ENCODE measurements around the gene HK3.

HK3 gene

DNA sequence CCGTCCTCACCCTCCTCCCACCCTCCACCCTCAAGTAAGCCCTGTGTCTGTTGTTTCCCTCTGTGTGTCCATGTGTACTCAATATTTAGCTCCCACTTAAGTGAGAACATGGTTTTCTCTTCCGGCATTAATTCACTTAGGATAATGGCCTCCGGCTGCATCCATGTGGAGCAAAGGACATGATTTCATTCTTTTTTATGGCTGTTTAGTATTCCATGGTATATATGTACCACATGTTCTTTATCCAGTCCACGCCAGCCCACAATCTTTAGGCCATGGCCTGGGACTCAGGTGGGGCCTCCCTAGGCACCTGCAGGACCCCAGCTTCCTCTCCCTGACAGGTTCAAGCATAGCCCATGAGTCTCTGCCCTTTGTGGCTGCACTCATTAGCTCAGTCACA is 65.9 kb downstream of the HK3 start:
- peaks cover 0 to 4% of the 10 kb centered on the region in 2 donors for H3K9me3 ChIP-seq (replicated peaks in 1 of 2; ENCODE audit: control insufficient read depth in 2 of 2, insufficient read depth in 1 of 2, low read depth in 1 of 2, low read length in 2 of 2)
- H3K27ac ChIP-seq (replicated peaks; ENCODE audit: low read length) = no peak overlapping the region
- peaks cover 0 to 3% of the 10 kb centered on the region in 2 donors for H3K4me1 ChIP-seq (ENCODE audit: control insufficient read depth in 2 of 2, insufficient read depth in 1 of 2, low read depth in 1 of 2, low read length in 2 of 2)
- no peak overlapping the region for H2BK12ac ChIP-seq (ENCODE audit: low read length)
- H3K4me2 ChIP-seq (ENCODE audit: insufficient read depth, low read length, poor library complexity, severe bottlenecking) = no peak overlapping the region
- peaks cover 4% of the 10 kb centered on the region for H3K79me1 ChIP-seq (ENCODE audit: low read depth, low read length)
- H4K8ac ChIP-seq (ENCODE audit: low read depth, low read length) = no peak overlapping the region
- no CpG with 5 or more reads among the region's 4 CpGs for WGBS, 2 donors (ENCODE audit: extremely low coverage in 2 of 2, insufficient read length in 2 of 2, insufficient replicate concordance in 1 of 2)
- H3K18ac ChIP-seq (ENCODE audit: low read length) = no peak overlapping the region
- no peak overlapping the region for H2AK5ac ChIP-seq (ENCODE audit: low read depth, low read length)
- H3K27me3 ChIP-seq (ENCODE audit: control insufficient read depth in 3 of 3, insufficient read depth in 3 of 3, low read depth in 1 of 3, low read length in 3 of 3) = peaks cover 0 to 20% (median 2%) of the 10 kb centered on the region in 3 experiments
- H2BK5ac ChIP-seq (ENCODE audit: low read length) = no peak overlapping the region
- no peak overlapping the region for H3K14ac ChIP-seq (ENCODE audit: low read length)
- H3K4ac ChIP-seq (ENCODE audit: low read length) = no peak overlapping the region
- no peak overlapping the region for H3K9ac ChIP-seq (ENCODE audit: low read depth, low read length, poor library complexity)
- no peak overlapping the region for H3K4me3 ChIP-seq (ENCODE audit: low read length in 2 of 2)
- no peak overlapping the region for H2AFZ ChIP-seq (ENCODE audit: low read length)
- no peak overlapping the region for H2BK15ac ChIP-seq (ENCODE audit: low read length)
- H3K23ac ChIP-seq (ENCODE audit: low read depth, low read length, poor library complexity) = no peak overlapping the region
- H3K36me3 ChIP-seq (replicated peaks in 1 of 2; ENCODE audit: control insufficient read depth in 2 of 2, insufficient read depth in 2 of 2, low read length in 2 of 2) = no peaks in the 10 kb centered on the region
- H4K91ac ChIP-seq (ENCODE audit: low read depth, low read length, poor library complexity) = no peak overlapping the region
- no peak overlapping the region for H2BK120ac ChIP-seq (ENCODE audit: low read depth, low read length)
- no peak for DNase-seq (ENCODE audit: low spot score)

DNA sequence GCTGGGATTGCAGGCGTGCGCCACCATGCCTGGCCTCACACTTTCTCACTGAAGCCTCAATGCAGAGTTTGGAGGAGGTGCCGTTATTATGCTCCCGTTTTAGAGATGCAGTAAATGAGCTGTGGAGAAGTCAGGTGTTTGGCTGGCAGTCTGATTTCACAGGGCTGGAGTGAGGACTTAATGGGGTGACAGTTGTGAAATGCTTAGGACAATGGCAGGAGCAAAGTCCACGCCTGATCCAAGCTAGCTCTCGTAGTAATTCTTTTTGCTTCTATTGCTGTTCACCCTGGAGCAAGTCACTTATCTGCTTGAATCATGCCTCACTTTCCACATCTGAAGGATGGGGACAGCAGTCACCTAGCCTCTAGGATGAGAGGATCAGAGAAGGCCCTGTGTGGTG is 67.0 kb downstream of the HK3 start:
- no peak overlapping the region for H2BK5ac ChIP-seq (ENCODE audit: low read length)
- DNase-seq (ENCODE audit: low spot score) = no peak
- no peak overlapping the region for H3K27ac ChIP-seq (replicated peaks; ENCODE audit: low read length)
- no peak overlapping the region for H3K9ac ChIP-seq (ENCODE audit: low read depth, low read length, poor library complexity)
- H3K27me3 ChIP-seq (ENCODE audit: control insufficient read depth in 3 of 3, insufficient read depth in 3 of 3, low read depth in 1 of 3, low read length in 3 of 3) = peaks cover 0 to 23% (median 2%) of the 10 kb centered on the region in 3 experiments
- no peak overlapping the region for H3K4ac ChIP-seq (ENCODE audit: low read length)
- H4K8ac ChIP-seq (ENCODE audit: low read depth, low read length) = no peak overlapping the region
- no peak overlapping the region for H4K91ac ChIP-seq (ENCODE audit: low read depth, low read length, poor library complexity)
- H3K23ac ChIP-seq (ENCODE audit: low read depth, low read length, poor library complexity) = no peak overlapping the region
- no CpG with 5 or more reads among the region's 6 CpGs for WGBS, 2 donors (ENCODE audit: extremely low coverage in 2 of 2, insufficient read length in 2 of 2, insufficient replicate concordance in 1 of 2)
- H3K4me3 ChIP-seq (ENCODE audit: low read length in 2 of 2) = no peak overlapping the region
- H2AK5ac ChIP-seq (ENCODE audit: low read depth, low read length) = no peak overlapping the region
- H3K18ac ChIP-seq (ENCODE audit: low read length) = no peak overlapping the region
- H3K79me1 ChIP-seq (ENCODE audit: low read depth, low read length) = peaks cover 4% of the 10 kb centered on the region
- no peak overlapping the region for H3K4me2 ChIP-seq (ENCODE audit: insufficient read depth, low read length, poor library complexity, severe bottlenecking)
- no peak overlapping the region for H2AFZ ChIP-seq (ENCODE audit: low read length)
- H3K4me1 ChIP-seq (ENCODE audit: control insufficient read depth in 2 of 2, insufficient read depth in 1 of 2, low read depth in 1 of 2, low read length in 2 of 2) = peaks cover 0 to 3% of the 10 kb centered on the region in 2 donors
- H2BK15ac ChIP-seq (ENCODE audit: low read length) = no peak overlapping the region
- H2BK12ac ChIP-seq (ENCODE audit: low read length) = no peak overlapping the region
- no peak overlapping the region for H3K14ac ChIP-seq (ENCODE audit: low read length)
- H3K9me3 ChIP-seq (replicated peaks in 1 of 2; ENCODE audit: control insufficient read depth in 2 of 2, insufficient read depth in 1 of 2, low read depth in 1 of 2, low read length in 2 of 2) = peaks cover 0 to 4% of the 10 kb centered on the region in 2 donors
- H3K36me3 ChIP-seq (replicated peaks in 1 of 2; ENCODE audit: control insufficient read depth in 2 of 2, insufficient read depth in 2 of 2, low read length in 2 of 2) = no peaks in the 10 kb centered on the region
- H2BK120ac ChIP-seq (ENCODE audit: low read depth, low read length) = no peak overlapping the region

DNA sequence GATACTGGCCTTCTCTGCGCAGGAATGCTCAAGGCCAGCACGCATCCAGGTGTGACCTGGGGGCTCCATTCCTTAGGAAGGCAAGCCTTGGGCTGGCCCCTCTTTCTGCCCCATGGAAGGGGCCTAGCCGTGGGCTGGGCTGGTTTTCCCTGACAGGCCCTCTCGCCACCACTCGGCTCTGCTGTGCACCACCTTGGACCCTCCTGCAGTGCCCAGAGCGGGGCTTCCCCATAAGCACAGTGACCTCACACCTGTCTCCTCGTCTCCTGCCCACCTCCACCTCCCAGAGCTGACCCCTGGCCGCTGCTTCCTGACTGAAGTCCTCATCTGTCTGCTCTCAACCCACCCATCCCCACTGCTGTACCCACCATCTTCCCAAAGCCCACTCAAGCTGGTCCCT is 67.7 kb downstream of the HK3 start:
- peak overlapping the region; percentile 74 for H2AK5ac ChIP-seq (ENCODE audit: low read depth, low read length)
- no peak overlapping the region for H3K9ac ChIP-seq (ENCODE audit: low read depth, low read length, poor library complexity)
- peak overlapping the region; percentile 15 for H3K18ac ChIP-seq (ENCODE audit: low read length)
- no peak overlapping the region for H3K14ac ChIP-seq (ENCODE audit: low read length)
- no peaks in the 10 kb centered on the region for H3K36me3 ChIP-seq (replicated peaks in 1 of 2; ENCODE audit: control insufficient read depth in 2 of 2, insufficient read depth in 2 of 2, low read length in 2 of 2)
- no peak overlapping the region for H4K91ac ChIP-seq (ENCODE audit: low read depth, low read length, poor library complexity)
- H3K4ac ChIP-seq (ENCODE audit: low read length) = no peak overlapping the region
- no peak overlapping the region for H4K8ac ChIP-seq (ENCODE audit: low read depth, low read length)
- H3K4me3 ChIP-seq (ENCODE audit: low read length in 2 of 2) = no peak overlapping the region
- H3K23ac ChIP-seq (ENCODE audit: low read depth, low read length, poor library complexity) = no peak overlapping the region
- H3K9me3 ChIP-seq (replicated peaks in 1 of 2; ENCODE audit: control insufficient read depth in 2 of 2, insufficient read depth in 1 of 2, low read depth in 1 of 2, low read length in 2 of 2) = peaks cover 0 to 4% of the 10 kb centered on the region in 2 donors
- H2BK5ac ChIP-seq (ENCODE audit: low read length) = peak overlapping the region; percentile 29
- H3K27me3 ChIP-seq (ENCODE audit: control insufficient read depth in 3 of 3, insufficient read depth in 3 of 3, low read depth in 1 of 3, low read length in 3 of 3) = peaks cover 0 to 23% (median 2%) of the 10 kb centered on the region in 3 experiments
- no peak for DNase-seq (ENCODE audit: low spot score)
- peak overlapping the region; percentile 20 for H2BK15ac ChIP-seq (ENCODE audit: low read length)
- no peak overlapping the region for H2BK12ac ChIP-seq (ENCODE audit: low read length)
- H2BK120ac ChIP-seq (ENCODE audit: low read depth, low read length) = no peak overlapping the region
- H3K4me1 ChIP-seq (ENCODE audit: control insufficient read depth in 2 of 2, insufficient read depth in 1 of 2, low read depth in 1 of 2, low read length in 2 of 2) = peaks cover 0 to 3% of the 10 kb centered on the region in 2 donors
- no peak overlapping the region for H3K4me2 ChIP-seq (ENCODE audit: insufficient read depth, low read length, poor library complexity, severe bottlenecking)
- H3K27ac ChIP-seq (replicated peaks; ENCODE audit: low read length) = no peak overlapping the region
- H2AFZ ChIP-seq (ENCODE audit: low read length) = no peak overlapping the region
- H3K79me1 ChIP-seq (ENCODE audit: low read depth, low read length) = peaks cover 4% of the 10 kb centered on the region
- WGBS, 2 donors (ENCODE audit: extremely low coverage in 2 of 2, insufficient read length in 2 of 2, insufficient replicate concordance in 1 of 2) = no CpG with 5 or more reads among the region's 8 CpGs

DNA sequence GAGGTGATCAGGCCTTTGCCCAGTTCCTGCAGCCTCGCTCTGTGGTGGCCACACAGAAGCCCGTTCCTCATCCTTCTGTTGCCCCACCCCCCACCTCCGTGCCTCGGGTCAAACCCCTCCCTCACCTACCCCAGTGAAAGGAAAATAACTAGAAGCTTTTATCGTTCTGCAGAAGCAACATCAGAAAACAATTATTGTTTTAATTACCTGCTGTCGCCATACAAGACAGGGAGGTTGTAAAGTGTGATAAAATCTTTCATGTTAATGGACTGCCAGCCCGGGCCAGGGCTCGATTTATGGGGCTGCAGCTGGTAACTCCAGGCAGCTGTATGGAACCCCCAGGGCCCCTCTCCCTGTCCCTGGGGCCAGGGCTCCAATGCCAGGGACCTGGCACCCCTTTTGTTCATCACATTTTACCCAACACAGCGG is 68.1 kb downstream of the HK3 start:
- Histone ChIP-seq H2BK120ac (ENCODE audit: low read depth, low read length) (no peak overlapping the region), H2BK5ac (ENCODE audit: low read length) (peak overlapping the region; percentile 29), H4K91ac (ENCODE audit: low read depth, low read length, poor library complexity) (no peak overlapping the region), H3K18ac (ENCODE audit: low read length) (no peak overlapping the region), H3K14ac (ENCODE audit: low read length) (peak overlapping the region; percentile 98), H3K79me1 (ENCODE audit: low read depth, low read length) (peaks cover 4% of the 10 kb centered on the region), H3K4me3 (ENCODE audit: low read length in 2 of 2) (no peak overlapping the region), H2BK15ac (ENCODE audit: low read length) (peak overlapping the region; percentile 20), H3K27ac (replicated peaks; ENCODE audit: low read length) (no peak overlapping the region), H3K23ac (ENCODE audit: low read depth, low read length, poor library complexity) (no peak overlapping the region), H3K4me1 (ENCODE audit: control insufficient read depth in 2 of 2, insufficient read depth in 1 of 2, low read depth in 1 of 2, low read length in 2 of 2) (peaks cover 0 to 5% of the 10 kb centered on the region in 2 donors), H3K27me3 (ENCODE audit: control insufficient read depth in 3 of 3, insufficient read depth in 3 of 3, low read depth in 1 of 3, low read length in 3 of 3) (peaks cover 0 to 23% (median 2%) of the 10 kb centered on the region in 3 experiments), H3K4ac (ENCODE audit: low read length) (no peak overlapping the region), H3K9ac (ENCODE audit: low read depth, low read length, poor library complexity) (peak overlapping the region; percentile 66), H2AK5ac (ENCODE audit: low read depth, low read length) (peak overlapping the region; percentile 74), H3K36me3 (replicated peaks in 1 of 2; ENCODE audit: control insufficient read depth in 2 of 2, insufficient read depth in 2 of 2, low read length in 2 of 2) (no peaks in the 10 kb centered on the region), H4K8ac (ENCODE audit: low read depth, low read length) (no peak overlapping the region), H2AFZ (ENCODE audit: low read length) (no peak overlapping the region), H3K9me3 (replicated peaks in 1 of 2; ENCODE audit: control insufficient read depth in 2 of 2, insufficient read depth in 1 of 2, low read depth in 1 of 2, low read length in 2 of 2) (peaks cover 0 to 4% of the 10 kb centered on the region in 2 donors), H2BK12ac (ENCODE audit: low read length) (no peak overlapping the region), H3K4me2 (ENCODE audit: insufficient read depth, low read length, poor library complexity, severe bottlenecking) (no peak overlapping the region)
- WGBS, 2 donors (ENCODE audit: extremely low coverage in 2 of 2, insufficient read length in 2 of 2, insufficient replicate concordance in 1 of 2) = no CpG with 5 or more reads among the region's 9 CpGs
- no peak for DNase-seq (ENCODE audit: low spot score)

All from neuronal stem cell (in vitro differentiated cells).